Pancreas (tissue), 10 donors: ENCODE measurements around the gene IER5. TPM values are rescaled to one million over a fixed set of nuclear protein-coding genes. Genes with fewer than 3 reads are reported as not detected.

Experiments used
- ATAC-seq, 4 donors: fragments of 200-7000 bp; cut with Tn5 transposase; one replicate each; pipeline versions ENCODE4 v1.8.0 to v1.9.1; 2020; ENCODE audit warnings: mild to moderate bottlenecking in 4 of 4, moderate library complexity in 4 of 4
- DNase-seq, 6 donors: peaks; one replicate each; pipeline ENCODE4 v3.0.0-alpha.2; 2020
- FAIRE-seq: peaks from 2 replicates; lab custom pipeline; 2012; peaks lifted over from hg19 to GRCh38; lab: Jason Lieb, UNC
- H3K27ac ChIP-seq, 4 donors: fragments of 200-600 bp; sonication (generic); 1 replicate in 3 of 4; 2 replicates in 1 of 4; pipeline versions ENCODE4 v1.5.0 to v1.8.0; 2020
- H3K27me3 ChIP-seq, 4 donors: fragments of 200-600 bp; one replicate each; pipeline ENCODE4 v1.8.0; 2021
- H3K36me3 ChIP-seq, 3 donors: fragments of 200-600 bp; sonication (generic) in 1 of 3; one replicate each; pipeline versions ENCODE4 v1.5.0 to v1.8.0; 2020 to 2021
- H3K4me1 ChIP-seq, 3 donors: fragments of 200-600 bp; one replicate each; pipeline ENCODE4 v1.8.0; 2021
- H3K4me3 ChIP-seq, 4 donors: fragments of 200-600 bp; sonication (generic) in 2 of 4; one replicate each; pipeline versions ENCODE4 v1.5.0 to v1.8.0; 2020 to 2021
- H3K9me3 ChIP-seq, 4 donors: fragments of 200-600 bp; one replicate each; pipeline ENCODE4 v1.8.0; 2021
- CTCF ChIP-seq, 4 donors: fragments of 200-600 bp; sonication (generic) in 3 of 4; IDR thresholded peaks; one replicate each; pipeline versions ENCODE4 v1.5.0 to v1.8.0; 2021; ENCODE audit warnings: antibody characterized with exemption in 4 of 4
- WGBS, 2 donors: extraction: QIAGEN DNeasy Blood & Tissue Kit; methylation state at CpG; one replicate each; pipeline ENCODE4 v1.1.7; 2013; 5-methylcytosine and 5-hydroxymethylcytosine counted together
- intact Hi-C, 3 donors: fragments of 100-400 bp; cut with DNase I; formaldehyde crosslinking; loops; one replicate each; pipeline versions ENCODE4 v1.11.1 to v1.14.2; 2022
- polyA plus RNA-seq, 2 donors: library from polyadenylated mRNA; stranded (reverse); fragments of 200-250 nt; gene quantifications; one replicate each; pipeline ENCODE4 v1.2.3, GENCODE V29; 2013
- total RNA-seq, 6 donors: library from RNA; stranded (reverse); fragmentation: NEBNext Ultra II Directional in 4 of 6; extraction: Animal tissue kit (Norgen Biotek cat#: 25700) in 4 of 6; gene quantifications; one replicate each; pipeline versions ENCODE4 v1.2.1 to v1.2.4, GENCODE V29; 2021 to 2023
- donor health status: healthy with polysubstance abuse.
- donor health status: DM: no; HTN: no; CAD: no; lungs with moderate emphysema.
- donor health status: DM: no; HTN: no; CAD: no.
- donor health status: control.
- donor health status: control.
- donor health status: Bipolar disorder and iron deficiency.
- donor health status: DM: yes; HTN: yes; CAD: no.
- donor health status: DM: no; HTN: no; CAD: no.
- donor health status: DM: no; HTN: no; CAD: no.
- donor health status: DM: yes; HTN: yes; CAD: no.

The IER5 gene
- total and polyA plus RNA-seq, 8 donors = 2.3 to 6.8 (median 3.3) TPM

GRCh38 chr1:181087400-181087901 is 1.0 kb upstream of the IER5 start:
- no peak for FAIRE-seq
- WGBS, 2 donors = 68 to 81% methylated on average over 8 of the region's 8 CpGs
- Histone ChIP-seq H3K36me3 (no peaks in the 10 kb centered on the region), H3K4me1 (peaks cover 0 to 5% (median 3%) of the 10 kb centered on the region in 3 donors), H3K9me3 (no peaks in the 10 kb centered on the region), H3K27ac (peak overlapping the region in 1 of 4 donors; percentile 44), H3K4me3 (no peak overlapping the region), H3K27me3 (no peaks in the 10 kb centered on the region)
- ATAC-seq = no peak
- no peak for TF ChIP-seq CTCF (IDR thresholded peaks at IDR 0.05)
- DNase-seq = no peak
- intact Hi-C loops = loop anchor here in 2 of 3 donors (5.0 to 10.0 kb wide), 2 partner anchors 47 to 55 kb away; no protein-coding TSS in a partner anchor

- ATAC-seq (peak; percentile 14 to 30 (median 16)), FAIRE-seq (no peak)
Measured at GRCh38 chr1:181089017-181089675, 646 bp downstream of the IER5 start.

GRCh38 chr1:181089676-181090544 is 1.4 kb downstream of the IER5 start:
- peak; percentile 22 to 57 (median 52) for ATAC-seq
- Histone ChIP-seq H3K36me3 (no peaks in the 10 kb centered on the region), H3K4me3 (peak overlapping the region; percentile 66 to 94 (median 80)), H3K9me3 (no peaks in the 10 kb centered on the region), H3K27me3 (no peaks in the 10 kb centered on the region), H3K4me1 (peaks cover 0 to 5% (median 3%) of the 10 kb centered on the region in 3 donors), H3K27ac (peak overlapping the region in 2 of 4 donors; percentile 65 to 79)
- intact Hi-C loops = loop anchor here in 2 of 3 donors (5.0 to 10.0 kb wide), 2 partner anchors 45 to 52 kb away; no protein-coding TSS in a partner anchor
- no peak for FAIRE-seq
- peak; percentile 52 to 88 (median 76) for DNase-seq
- TF ChIP-seq CTCF (IDR thresholded peaks at IDR 0.05) = no peak
- 12 to 15% methylated on average over 48 of the region's 48 CpGs for WGBS, 2 donors

More at GRCh38 chr1:181089017-181089675, 646 bp downstream of the IER5 start:
- Histone ChIP-seq H3K27me3 (no peaks in the 10 kb centered on the region), H3K4me3 (peak overlapping the region; percentile 66 to 94 (median 80)), H3K4me1 (peaks cover 0 to 5% (median 3%) of the 10 kb centered on the region in 3 donors), H3K9me3 (no peaks in the 10 kb centered on the region), H3K36me3 (no peaks in the 10 kb centered on the region), H3K27ac (peak overlapping the region; percentile 11 to 79 (median 57))
- TF ChIP-seq CTCF (IDR thresholded peaks at IDR 0.05) = no peak
- intact Hi-C loops = loop anchor here in 2 of 3 donors (5.0 to 10.0 kb wide), 2 partner anchors 46 to 53 kb away; no protein-coding TSS in a partner anchor
- WGBS, 2 donors = 0% methylated on average over 54 to 97 of the region's 97 CpGs
- DNase-seq = peak in 4 of 6 donors; percentile 35 to 87 (median 66)

GRCh38 chr1:181090641-181091126 is 2.2 kb downstream of the IER5 start:
- peaks cover 0 to 5% (median 3%) of the 10 kb centered on the region in 3 donors for H3K4me1 ChIP-seq
- 36 to 50% methylated on average over 9 of the region's 9 CpGs for WGBS, 2 donors

More at GRCh38 chr1:181090641-181091126, 2.2 kb downstream of the IER5 start:
- intact Hi-C loops = no loop called here
- Histone ChIP-seq H3K36me3 (no peaks in the 10 kb centered on the region), H3K9me3 (no peaks in the 10 kb centered on the region), H3K27me3 (no peaks in the 10 kb centered on the region), H3K27ac (peak overlapping the region in 2 of 4 donors; percentile 11 to 79), H3K4me3 (peak overlapping the region; percentile 66 to 94 (median 80))
- TF ChIP-seq CTCF (IDR thresholded peaks at IDR 0.05) = no peak
- FAIRE-seq (no peak), DNase-seq (no peak), ATAC-seq (no peak)
